ENCODE measurements around the gene CHRDL2.

DNA sequence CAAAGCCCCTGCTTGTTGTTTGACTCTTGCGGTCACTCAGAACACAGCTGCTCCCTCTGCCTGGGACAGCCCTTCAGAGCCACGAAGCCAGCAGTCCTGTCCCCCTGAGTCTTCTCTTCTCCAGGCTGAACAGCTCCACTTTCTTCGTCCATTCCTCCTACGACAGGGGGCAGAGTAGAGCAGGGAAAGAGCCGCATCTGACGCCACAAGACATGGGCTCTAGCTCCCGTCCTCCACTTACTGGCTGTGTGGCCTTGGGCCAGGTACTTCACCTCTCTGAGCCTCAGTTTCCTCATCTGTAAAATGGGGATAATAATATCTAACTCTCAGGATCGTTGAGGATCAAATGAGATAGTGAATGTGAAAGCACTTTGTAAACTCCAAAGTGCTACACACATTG, 29.9 kb downstream of the CHRDL2 start:
- TF ChIP-seq EZH2 (IDR thresholded peaks at IDR 0.05; ENCODE audit: insufficient read depth, poor library complexity, severe bottlenecking) (no peak), EZH2phosphoT487 (IDR thresholded peaks at IDR 0.05; ENCODE audit: insufficient read depth, low read depth) (no peak)

Data from GM23248 (cell line).